ENCODE results near the gene OAT.
A peak's percentile ranks its signal among the peaks of the same experiment; 100 is the strongest.

Gene OAT

DNA sequence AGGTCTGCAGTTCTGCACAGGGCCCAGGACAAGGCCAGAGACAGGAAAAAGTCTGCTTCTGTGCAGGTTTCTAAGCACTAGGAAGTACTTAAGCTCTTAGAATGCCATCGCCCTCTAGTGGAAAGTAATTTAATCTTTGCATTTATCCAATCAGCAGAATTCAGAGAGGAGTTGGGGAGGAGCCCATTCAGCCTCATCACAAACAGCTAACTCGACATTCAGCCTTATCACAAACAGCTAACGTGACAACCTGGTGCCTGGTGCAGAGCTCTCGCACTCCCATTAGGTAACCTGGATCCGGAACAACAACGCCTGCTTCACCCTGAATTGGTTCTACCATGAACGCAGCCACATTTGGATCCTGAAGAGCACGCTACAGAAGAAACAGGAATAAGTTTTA is 15.2 kb downstream of the OAT start:
- no peak for DNase-seq (ENCODE audit: low read depth in 2 of 2)

DNA sequence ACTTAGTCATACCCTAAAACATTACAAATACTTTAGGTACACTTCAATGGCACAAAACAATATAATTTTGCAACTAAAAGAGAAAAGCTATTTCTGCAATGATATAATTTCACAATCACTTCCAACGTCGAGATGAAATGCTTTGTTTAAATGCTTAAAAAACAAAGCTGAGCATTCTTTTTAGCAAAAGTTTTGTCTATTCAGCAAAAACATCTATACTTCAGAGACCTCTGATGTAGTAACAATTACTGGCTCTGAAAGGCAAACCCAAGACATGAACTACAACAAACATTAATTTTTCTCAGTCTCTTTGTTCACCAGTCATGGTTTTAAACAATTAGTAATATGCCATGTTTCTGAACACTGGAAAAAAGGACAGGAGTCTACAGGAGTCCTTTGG is 16.4 kb downstream of the OAT start:
- DNase-seq (ENCODE audit: low read depth in 2 of 2), result no peak

DNA sequence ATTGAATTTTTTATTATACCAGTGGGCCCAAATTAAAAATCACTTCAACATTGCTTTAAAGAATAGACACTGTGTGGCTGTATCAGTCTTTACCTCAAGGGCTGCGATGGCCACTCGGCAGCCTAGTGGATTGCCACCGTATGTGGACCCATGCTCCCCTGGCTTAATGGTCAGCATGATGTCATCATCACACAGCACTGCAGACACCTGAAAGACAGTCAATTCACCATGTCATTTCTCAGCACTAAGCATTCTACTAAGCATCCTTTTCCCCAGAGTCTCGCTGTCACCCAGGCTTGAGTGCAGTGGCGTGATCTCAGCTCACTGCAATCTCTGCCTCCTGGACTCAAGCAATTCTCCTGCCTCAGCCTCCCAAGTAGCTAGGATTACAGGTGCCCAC is 17.1 kb downstream of the OAT start:
- no peak for DNase-seq (ENCODE audit: low read depth in 2 of 2)

DNA sequence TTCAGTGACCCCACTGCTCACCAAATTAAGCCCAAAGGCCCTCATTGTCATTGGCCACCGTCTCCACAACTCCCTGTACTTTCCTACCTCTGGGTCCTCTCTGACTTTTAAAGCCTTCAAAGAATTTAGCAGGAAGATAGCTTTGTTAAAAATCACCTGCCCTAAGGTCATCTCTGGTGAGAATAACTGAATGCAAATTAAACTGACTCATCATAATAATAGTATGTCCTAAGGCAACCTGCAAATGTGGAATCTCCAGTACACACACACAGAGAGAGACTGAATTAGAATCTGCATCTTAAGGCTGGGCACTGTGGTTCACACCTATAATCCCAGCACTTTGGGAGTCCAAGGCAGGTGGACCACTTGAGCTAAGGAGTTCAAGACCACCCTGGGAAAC is 24.1 kb downstream of the OAT start:
- DNase-seq (ENCODE audit: low read depth in 2 of 2), result no peak

DNA sequence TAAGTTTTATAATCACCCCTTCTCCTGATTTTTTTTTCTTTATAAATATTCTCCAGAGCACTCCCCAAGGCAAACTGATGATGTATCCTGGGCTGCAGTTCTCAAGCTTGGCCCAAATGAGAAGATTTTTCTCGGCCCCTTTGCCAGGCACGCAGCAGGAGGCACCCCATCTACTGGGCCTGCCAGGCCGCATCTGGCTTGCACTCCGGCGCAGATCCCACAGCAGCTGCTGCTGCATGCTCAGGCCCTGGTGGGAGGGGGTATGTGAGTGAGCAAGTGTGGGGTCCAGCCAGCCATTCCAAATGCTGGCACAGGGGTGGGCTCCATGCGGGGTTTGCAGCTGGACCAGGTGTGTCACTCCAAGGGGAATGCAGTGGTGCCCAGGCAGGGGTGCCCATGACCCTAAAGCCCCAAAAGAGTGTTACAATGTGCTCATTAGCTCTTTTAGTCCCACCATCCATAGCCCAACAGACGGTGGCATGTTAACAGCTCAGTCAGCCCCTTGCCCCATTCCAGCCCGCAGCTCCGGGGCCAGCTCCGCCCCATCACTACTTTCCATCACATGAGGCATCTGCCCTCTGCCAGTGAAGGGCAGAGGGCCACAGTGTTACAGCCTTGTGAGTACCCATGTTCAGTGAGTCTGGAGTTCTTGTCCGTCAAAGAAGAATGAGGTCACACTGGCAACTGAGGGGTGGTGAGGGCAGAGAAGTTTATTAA is 25.9 kb downstream of the OAT start:
- DNase-seq (ENCODE audit: low read depth in 2 of 2), result no peak

DNA sequence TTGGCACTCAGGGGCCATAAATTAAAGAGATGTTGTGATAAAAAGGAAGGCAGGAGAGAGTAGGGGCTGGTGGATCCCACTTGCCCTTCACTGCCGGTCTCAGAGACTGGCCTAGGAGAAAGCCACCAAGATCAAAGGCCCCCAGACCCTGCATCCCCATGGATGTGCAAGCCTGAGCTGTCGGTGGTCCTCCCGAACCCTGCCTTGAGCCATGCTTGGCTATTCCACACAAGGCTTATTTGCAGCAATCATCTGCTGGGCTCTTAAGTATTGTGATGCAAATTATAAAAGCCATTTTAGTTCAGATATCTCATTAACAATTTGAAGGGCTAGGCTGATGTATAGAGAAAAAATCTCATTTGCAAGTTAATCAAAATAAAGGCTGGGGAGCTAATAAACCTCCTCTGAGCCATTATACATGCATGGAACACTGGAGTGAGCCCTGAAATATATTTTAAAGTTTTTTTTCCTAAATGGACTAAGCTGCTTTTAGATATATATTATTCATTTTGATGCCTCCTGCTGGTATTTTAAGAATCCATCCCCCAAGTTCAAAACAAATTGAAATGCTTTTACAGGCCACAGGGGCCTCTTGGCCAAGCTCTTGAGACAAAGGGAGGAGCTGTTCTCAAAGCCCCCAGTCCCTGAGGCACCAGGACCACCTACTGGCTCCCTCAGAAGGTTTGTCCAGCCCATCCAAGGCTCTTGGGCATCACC is 28.1 kb downstream of the OAT start:
- no peak for DNase-seq (ENCODE audit: low read depth in 2 of 2)

DNA sequence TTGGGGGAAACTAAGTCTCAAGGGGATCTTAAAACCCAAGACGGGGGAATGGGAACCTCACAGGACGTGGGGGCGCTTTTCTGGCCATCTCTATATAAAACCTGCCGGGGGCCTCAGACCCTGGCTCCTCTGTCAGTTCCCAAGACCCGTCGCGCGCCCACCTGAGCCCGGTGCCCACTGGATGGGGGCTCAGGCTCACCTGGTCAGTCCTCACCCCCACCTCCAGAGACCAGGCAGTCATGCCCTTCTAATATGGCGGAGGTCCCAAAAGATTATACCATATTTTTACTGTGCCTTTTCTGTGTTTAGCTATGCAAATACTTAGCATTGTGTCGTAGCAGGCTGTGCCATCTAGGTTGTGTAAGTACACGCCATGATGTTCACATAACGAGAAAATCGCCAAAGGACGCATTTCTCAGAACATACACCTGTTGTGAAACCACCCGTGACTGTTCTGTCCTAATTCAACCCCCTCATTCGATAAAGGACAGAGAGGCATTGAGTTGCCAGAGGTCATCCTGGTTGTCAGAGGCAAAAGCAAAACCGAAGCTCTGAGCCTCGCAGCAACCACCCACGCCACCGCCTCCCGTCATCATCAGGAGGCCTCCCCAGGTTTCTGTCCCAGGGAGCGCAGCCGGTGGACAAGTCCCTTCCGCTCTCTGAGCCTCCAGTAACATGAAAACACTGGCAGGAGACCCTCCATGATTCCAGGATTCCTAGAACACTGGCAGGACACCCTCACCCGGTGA is 28.9 kb downstream of the OAT start:
- DNase-seq (ENCODE audit: low read depth in 2 of 2), result no peak

DNA sequence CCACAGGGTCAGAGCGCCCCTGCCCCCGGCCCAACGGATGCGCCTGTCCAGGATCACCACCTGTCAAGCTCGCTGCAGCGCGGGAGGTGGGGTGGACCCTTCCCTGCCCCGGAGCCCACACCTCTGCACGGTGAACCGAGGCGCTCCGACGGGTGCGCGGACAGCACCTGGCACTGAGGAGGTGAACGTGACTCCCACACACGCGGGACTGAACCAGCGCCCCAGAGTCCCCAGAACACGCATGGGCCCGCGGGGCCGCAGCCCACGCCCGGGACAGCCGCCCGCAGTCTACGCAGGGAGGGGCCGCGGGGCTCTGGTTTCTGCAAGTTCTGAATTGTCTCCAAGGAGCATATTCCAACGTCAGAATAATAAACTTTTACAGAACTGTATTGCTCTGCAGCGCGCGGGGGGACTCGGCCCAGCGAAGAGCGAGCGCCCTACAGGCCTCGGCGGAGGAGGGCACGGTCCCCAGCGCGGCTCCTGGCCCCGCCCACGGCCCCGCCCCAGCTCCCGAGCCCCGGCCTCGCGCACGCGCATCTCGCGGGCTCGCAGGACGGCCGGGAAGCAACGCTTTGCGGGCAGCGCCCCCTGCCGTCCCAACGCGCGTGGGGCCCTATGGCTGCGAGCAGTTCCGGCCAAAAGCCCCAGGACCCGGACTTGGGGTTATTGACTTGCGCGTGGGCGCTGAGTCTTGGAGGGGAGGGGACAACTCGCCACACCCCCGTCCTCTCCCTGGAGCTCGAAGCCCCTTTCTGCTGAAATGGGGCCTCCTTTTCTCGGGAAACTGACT is 29.7 kb downstream of the OAT start:
- DNase-seq (ENCODE audit: low read depth in 2 of 2), result peak; percentile 77 to 86

DNA sequence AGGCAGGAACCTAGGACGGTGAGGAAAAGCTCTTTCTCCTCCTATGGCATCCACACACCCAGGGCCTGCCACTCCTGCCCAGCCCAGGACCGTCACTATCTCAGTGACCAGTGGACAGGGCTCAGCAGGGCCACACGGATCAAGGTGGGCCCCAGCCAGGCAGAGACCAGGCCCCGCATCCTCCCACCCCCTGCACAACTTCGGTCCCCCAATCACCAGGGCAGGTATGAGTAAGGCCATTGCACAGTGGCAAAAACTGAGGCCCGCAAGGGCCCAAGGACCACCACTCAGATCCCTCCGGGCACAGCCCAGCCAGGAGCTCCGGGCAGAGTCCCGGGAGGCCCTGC is 30.3 kb downstream of the OAT start:
- no peak for DNase-seq (ENCODE audit: low read depth in 2 of 2)

DNA sequence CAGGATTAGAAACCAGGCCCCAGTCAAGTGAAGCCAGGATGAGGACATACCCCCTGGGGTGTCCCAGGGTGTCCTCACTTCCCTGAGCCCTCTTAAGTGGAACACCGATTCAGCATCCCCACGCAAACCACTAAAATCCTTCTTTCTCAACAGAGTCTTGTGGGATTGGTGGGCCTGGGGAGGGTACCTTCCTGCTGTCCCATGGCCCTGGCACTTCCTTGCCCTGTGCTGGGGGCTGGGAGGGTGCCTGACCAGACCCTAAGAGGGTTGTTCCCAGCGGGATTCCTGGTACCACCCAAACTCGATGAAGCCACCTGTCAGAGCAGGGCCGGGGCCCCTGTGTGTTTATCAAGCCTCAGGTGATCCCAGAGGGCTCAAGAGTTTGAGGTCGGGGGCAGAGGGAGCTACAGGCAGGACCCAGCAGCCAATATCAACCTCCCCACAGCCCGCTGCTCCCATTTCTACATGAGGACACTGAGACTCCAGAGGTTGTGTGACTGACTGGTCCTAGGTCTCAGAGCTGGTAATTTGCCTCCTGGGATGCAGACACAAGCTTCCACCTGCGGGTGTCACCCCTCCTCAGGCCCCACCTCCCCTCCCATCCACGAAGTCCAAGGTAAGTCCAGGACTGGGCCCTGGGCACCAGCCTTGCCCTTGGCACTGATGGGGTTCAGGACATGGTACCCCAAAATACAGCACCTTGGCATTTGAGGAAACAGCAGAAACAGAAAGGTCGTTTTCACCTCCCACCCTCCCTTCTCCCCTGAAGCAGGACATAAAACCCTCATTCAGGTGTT is 31.4 kb downstream of the OAT start:
- no peak for DNase-seq (ENCODE audit: low read depth in 2 of 2)

DNA sequence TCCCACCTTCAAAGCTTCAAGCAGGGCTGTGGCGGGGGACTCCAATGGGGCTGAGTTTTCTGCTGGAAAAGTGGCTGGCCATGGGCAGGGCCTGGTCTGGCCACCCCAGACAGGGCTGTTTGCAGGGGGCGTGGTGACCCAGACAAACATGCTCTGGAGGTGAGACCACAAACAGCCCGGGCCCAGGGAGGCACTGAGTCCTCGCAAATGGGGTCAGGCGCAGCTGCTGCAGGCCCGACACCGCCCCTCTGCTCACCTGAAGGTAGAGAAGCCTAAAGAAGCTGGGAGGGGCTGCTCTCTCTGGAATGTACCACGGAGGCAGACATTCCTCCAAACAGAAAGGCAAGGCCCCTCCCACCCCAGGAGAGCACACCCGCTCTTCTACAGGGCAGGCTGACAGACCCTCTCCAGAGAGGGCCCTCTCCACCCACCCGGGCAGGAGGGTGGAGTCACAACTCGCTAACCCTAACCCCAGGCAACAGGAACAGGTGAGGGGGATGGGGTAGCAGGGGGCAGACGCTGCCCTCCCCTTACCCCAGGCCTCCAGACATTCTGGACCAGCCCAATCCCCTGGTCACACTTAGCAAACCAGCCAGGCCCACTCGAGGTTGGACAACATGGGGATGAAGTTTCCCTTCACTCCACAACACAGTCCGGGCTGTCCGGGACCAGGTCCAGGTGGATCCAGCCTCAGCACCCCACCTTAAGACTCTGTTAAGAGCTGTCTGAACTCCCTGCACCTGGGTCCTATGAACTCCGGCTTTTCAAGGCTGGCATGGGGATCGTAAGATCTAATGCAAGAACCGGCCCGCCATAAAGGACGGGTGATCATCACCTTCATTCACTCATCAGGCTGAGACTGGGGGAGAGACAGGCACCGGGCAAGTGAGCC is 32.3 kb downstream of the OAT start:
- DNase-seq (ENCODE audit: low read depth in 2 of 2), result no peak

DNA sequence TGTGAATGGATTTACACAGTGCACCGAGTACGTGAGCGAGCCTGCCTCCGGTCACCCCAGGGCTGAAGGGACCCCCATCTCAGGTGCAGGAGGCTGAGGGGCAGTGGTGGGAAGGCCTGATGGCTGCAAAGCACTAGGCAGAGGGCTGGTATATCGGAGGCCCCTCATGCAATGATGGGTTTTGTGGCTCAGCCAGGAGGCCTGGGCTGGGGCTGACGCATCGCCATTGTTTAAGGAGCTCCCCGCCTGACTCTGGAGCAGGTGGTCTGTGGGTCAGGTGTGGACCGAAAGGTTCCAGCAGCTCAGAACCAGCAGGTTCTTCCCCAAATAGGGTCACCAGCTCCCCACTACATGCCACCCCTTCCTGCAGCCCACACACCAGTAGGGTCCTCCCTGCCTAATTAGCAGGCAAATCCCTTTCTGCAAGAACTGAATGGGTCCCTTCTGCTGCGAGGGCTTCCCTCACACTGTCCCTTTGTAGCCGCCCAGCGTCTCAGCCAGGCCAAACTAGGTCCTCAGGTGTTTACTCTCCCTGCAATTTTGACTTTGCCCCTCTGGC is 33.0 kb downstream of the OAT start:
- DNase-seq (ENCODE audit: low read depth in 2 of 2), result no peak

DNA sequence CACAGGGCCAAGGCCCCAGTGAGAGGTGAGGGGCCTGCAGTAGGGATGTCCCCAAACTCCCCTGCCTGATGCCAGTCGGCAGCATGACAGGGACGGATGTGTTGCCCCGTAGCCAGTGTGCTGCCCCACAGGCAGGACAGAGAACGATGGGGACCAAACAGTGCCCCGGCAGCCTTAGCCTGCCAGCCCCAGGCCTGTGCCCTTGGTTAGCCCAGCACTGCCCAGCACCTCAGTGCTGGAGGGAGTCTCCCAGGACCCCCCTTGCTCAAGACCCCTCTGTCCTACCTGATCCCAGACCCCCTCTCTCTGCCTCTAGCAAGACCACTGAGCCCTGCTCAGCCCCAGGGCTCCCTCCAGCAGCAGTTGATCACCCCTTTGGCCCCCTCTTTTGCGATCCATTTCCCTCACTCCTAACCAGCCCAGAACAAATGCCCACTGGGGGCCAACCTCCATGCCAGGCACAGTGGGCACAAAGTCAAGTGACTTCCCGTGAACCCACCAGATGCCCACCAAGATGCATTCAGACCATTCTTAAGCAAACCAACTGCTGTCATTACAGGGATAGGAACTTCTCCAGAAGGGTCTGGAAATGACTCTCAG is 34.0 kb downstream of the OAT start:
- DNase-seq (ENCODE audit: low read depth in 2 of 2), result no peak

DNA sequence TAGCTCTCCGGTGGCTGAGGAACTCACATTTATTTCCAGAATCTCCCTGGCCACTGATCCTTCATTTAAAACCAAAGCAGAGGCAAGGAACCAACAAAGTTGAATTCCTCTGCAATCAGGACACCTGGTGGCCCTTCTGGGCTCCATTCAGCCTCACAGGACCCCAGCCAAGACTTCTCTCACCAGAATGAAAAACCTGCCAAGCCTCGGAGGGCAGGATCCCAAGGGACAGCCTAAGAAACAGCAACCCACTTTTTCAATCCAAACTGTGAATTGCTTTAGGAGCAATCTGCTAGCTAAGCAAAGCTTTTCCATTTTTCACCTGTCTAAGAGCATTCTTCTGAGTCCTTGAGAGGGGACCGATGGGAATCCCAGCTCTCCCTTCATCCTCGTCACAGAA is 34.6 kb downstream of the OAT start:
- DNase-seq (ENCODE audit: low read depth in 2 of 2), result no peak

DNA sequence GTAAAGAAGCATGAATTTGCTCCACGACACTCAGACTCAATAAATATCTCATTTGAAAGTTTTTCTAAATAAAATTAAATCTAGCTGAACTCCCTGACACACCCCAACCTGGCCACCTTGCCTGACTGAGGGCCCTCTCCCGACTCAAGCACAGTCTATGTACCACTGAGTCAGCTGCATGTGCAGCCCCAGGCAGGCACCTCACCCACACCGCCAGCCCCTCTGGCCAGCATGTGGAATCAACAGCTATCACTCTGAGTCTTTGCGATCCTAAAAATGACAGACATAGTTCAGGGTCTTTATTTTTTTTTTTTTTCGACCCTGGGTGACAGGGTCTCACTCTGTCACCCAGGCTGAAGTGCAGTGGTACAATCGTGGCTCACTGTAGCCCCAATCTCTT is 35.2 kb downstream of the OAT start:
- DNase-seq (ENCODE audit: low read depth in 2 of 2), result no peak

DNA sequence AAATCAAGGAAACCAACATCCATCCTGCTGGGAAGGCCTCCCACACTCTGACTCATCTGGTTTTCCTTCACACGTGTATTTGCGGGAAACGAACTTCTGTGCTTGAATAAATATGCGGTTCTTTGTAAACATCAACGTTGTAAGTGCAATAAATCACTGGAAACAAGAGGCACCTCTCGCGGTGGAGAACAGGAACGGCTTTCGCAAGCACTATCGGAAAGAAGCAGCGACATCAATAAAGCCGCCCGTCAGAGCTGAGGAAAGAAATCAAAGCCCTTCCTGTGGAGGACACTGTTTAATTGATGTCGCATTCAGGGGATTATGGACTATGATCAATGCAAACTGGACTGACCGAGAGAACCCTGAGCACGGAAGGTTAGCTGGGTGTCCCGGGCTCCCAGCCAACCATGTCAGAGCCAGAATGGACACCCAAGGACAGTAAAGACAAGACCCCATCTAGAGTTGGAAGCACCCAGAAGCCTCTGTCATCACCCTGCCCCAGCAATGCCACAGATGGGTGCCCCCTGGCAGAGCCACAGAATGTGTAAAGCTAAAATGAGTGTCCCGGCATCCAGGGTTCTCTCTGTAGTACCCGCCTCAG is 37.6 kb downstream of the OAT start:
- no peak for DNase-seq (ENCODE audit: low read depth in 2 of 2)

DNA sequence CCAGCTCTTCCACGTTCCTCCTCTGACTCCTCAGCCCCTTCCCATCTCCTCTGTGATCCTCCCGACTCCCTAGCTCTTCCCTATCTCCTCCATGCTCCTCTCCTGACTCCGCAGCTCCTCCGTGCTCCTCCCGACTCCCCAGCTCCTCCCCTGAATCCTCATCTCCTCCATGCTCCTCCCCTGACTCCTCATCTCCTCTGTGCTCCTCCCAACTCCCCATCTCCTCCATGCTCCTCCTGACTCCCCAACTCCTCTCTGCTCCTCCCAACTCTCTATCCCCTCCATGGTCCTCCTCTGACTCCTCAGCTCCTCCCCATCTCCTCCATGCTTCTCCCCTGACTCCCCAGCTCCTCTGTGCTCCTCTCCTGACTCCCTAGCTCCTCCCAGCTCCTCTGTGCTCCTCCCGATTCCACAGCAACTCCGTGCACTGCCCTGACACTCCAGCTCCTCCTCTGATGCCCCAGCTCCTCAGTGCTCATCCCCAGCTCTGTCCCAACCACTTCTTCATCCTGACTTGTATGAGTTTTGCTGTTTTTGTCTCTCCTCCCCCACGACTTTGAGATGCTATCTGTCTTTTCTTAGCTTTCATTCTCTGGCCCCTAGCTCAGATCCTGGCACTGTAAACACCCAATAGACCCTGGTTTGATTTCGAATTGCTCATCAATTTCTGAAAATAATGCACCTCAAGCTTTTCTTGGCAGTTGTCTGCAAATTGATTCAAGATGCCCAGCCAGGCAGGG is 38.3 kb downstream of the OAT start:
- DNase-seq (ENCODE audit: low read depth in 2 of 2), result no peak

DNA sequence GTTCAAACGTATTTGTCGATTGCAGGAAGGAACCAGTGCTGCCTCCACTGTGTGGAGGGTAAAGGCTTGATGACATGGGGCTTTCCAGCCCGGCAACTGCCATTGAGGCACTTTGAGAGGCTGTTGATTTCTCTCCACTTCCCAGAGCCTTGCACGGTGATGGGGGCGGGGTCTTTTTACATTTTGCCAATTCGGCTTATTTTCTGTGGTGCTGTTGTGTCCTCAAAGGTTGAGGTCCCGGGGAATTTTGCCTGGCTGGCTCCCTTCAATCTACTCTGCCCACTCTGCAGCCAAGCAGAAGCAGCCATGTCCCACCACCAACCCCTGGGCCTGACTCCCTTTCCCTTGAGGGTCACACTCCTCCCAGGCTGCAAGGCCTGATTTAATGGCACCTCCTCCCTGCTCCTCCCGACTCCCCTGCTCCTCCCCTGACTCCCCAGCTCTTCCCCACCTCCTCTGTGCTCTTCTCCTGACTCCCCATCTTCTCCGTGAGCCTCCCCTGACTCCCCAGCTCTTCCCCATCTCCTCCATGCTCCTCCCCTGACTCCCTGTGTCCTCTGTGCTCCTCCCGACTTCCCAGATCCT is 39.0 kb downstream of the OAT start:
- no peak for DNase-seq (ENCODE audit: low read depth in 2 of 2)

Measured in stimulated activated CD8-positive, alpha-beta memory T cell treated with anti-CD3 and anti-CD28 coated beads, Interleukin-15, amount 100 ng/mL, for 4 hours (primary cell).